ENCODE results near the gene ERC2. TPM values are rescaled to one million over a fixed set of nuclear protein-coding genes. Genes with fewer than 3 reads are reported as not detected.

Gene ERC2
- polyA plus RNA-seq, 3 donors from 2014 or later = not detected

- Mint-ChIP-seq H3K27me3 (ENCODE audit: low read depth in 3 of 3) (no peaks in the 10 kb centered on the region), H3K27ac (no peak overlapping the region), H3K36me3 (no peaks in the 10 kb centered on the region), H3K4me3 (no peak overlapping the region), H3K4me1 (no peaks in the 10 kb centered on the region), H3K9me3 (peaks cover 0 to 10% (median 4%) of the 10 kb centered on the region in 6 donors)
- DNase-seq = no peak
Observed at GRCh38 chr3:55909373-55909772, 558.9 kb downstream of the ERC2 start.

GRCh38 chr3:55907616-55908015 lies 560.7 kb downstream of the ERC2 start:
- Mint-ChIP-seq H3K36me3 (no peaks in the 10 kb centered on the region), H3K9me3 (peaks cover 0 to 7% (median 4%) of the 10 kb centered on the region in 6 donors), H3K27ac (no peak overlapping the region), H3K27me3 (ENCODE audit: low read depth in 3 of 3) (no peaks in the 10 kb centered on the region), H3K4me1 (no peaks in the 10 kb centered on the region), H3K4me3 (no peak overlapping the region)
- no peak for DNase-seq

GRCh38 chr3:55906896-55907295 lies 561.4 kb downstream of the ERC2 start:
- Mint-ChIP-seq H3K27ac (no peak overlapping the region), H3K27me3 (ENCODE audit: low read depth in 3 of 3) (peaks cover 0 to 1% (median 0%) of the 10 kb centered on the region in 3 donors), H3K9me3 (peaks cover 0 to 7% (median 4%) of the 10 kb centered on the region in 6 donors), H3K4me3 (no peak overlapping the region), H3K36me3 (no peaks in the 10 kb centered on the region), H3K4me1 (no peaks in the 10 kb centered on the region)
- no peak for DNase-seq

GRCh38 chr3:55904716-55905115 lies 563.6 kb downstream of the ERC2 start:
- DNase-seq = no peak
- Mint-ChIP-seq H3K4me1 (no peaks in the 10 kb centered on the region), H3K27me3 (ENCODE audit: low read depth in 3 of 3) (peaks cover 0 to 1% (median 0%) of the 10 kb centered on the region in 3 donors), H3K4me3 (no peak overlapping the region), H3K9me3 (peaks cover 0 to 7% (median 4%) of the 10 kb centered on the region in 6 donors), H3K36me3 (no peaks in the 10 kb centered on the region), H3K27ac (no peak overlapping the region)

GRCh38 chr3:55903680-55904079 lies 564.6 kb downstream of the ERC2 start:
- Mint-ChIP-seq H3K9me3 (peaks cover 0 to 7% (median 4%) of the 10 kb centered on the region in 6 donors), H3K27me3 (ENCODE audit: low read depth in 3 of 3) (peaks cover 0 to 1% (median 0%) of the 10 kb centered on the region in 3 donors), H3K4me3 (no peak overlapping the region), H3K27ac (no peak overlapping the region), H3K4me1 (no peaks in the 10 kb centered on the region), H3K36me3 (no peaks in the 10 kb centered on the region)
- DNase-seq = no peak

- no peaks in the 10 kb centered on the region for H3K36me3 Mint-ChIP-seq
- no peak overlapping the region for H3K4me3 Mint-ChIP-seq
- no peaks in the 10 kb centered on the region for H3K4me1 Mint-ChIP-seq
- no peak for DNase-seq
- H3K27me3 Mint-ChIP-seq (ENCODE audit: low read depth in 3 of 3) = peaks cover 0 to 2% (median 1%) of the 10 kb centered on the region in 3 donors
- no peak overlapping the region for H3K27ac Mint-ChIP-seq
- H3K9me3 Mint-ChIP-seq = peaks cover 0 to 7% (median 1%) of the 10 kb centered on the region in 6 donors
Observed at GRCh38 chr3:55902221-55902900, 565.9 kb downstream of the ERC2 start.

- Mint-ChIP-seq H3K9me3 (peaks cover 0 to 4% (median 0%) of the 10 kb centered on the region in 6 donors), H3K27ac (no peak overlapping the region), H3K36me3 (no peaks in the 10 kb centered on the region), H3K4me1 (no peaks in the 10 kb centered on the region), H3K27me3 (ENCODE audit: low read depth in 3 of 3) (peaks cover 0 to 2% (median 1%) of the 10 kb centered on the region in 3 donors), H3K4me3 (no peak overlapping the region)
- no peak for DNase-seq
Observed at GRCh38 chr3:55899887-55900286, 568.4 kb downstream of the ERC2 start.

GRCh38 chr3:55897573-55898224 lies 570.6 kb downstream of the ERC2 start:
- DNase-seq = no peak
- H3K4me3 Mint-ChIP-seq = no peak overlapping the region
- H3K4me1 Mint-ChIP-seq = no peaks in the 10 kb centered on the region
- no peaks in the 10 kb centered on the region for H3K36me3 Mint-ChIP-seq
- H3K27ac Mint-ChIP-seq = no peak overlapping the region
- H3K9me3 Mint-ChIP-seq = peaks cover 0 to 4% (median 0%) of the 10 kb centered on the region in 6 donors
- H3K27me3 Mint-ChIP-seq (ENCODE audit: low read depth in 3 of 3) = peaks cover 0 to 2% (median 1%) of the 10 kb centered on the region in 3 donors

- no peak overlapping the region for H3K4me3 Mint-ChIP-seq
- no peaks in the 10 kb centered on the region for H3K36me3 Mint-ChIP-seq
- DNase-seq = no peak
- no peak overlapping the region for H3K27ac Mint-ChIP-seq
- no peaks in the 10 kb centered on the region for H3K4me1 Mint-ChIP-seq
- peaks cover 0 to 4% (median 0%) of the 10 kb centered on the region in 6 donors for H3K9me3 Mint-ChIP-seq
- peaks cover 0 to 2% (median 0%) of the 10 kb centered on the region in 3 donors for H3K27me3 Mint-ChIP-seq (ENCODE audit: low read depth in 3 of 3)
Observed at GRCh38 chr3:55895897-55896566, 572.2 kb downstream of the ERC2 start.

GRCh38 chr3:55894605-55895004 lies 573.7 kb downstream of the ERC2 start:
- Mint-ChIP-seq H3K4me3 (no peak overlapping the region), H3K27ac (no peak overlapping the region), H3K27me3 (ENCODE audit: low read depth in 3 of 3) (peaks cover 0 to 2% (median 0%) of the 10 kb centered on the region in 3 donors), H3K4me1 (no peaks in the 10 kb centered on the region), H3K36me3 (no peaks in the 10 kb centered on the region), H3K9me3 (peaks cover 0 to 4% (median under 1%) of the 10 kb centered on the region in 6 donors)
- DNase-seq = no peak

- Mint-ChIP-seq H3K27me3 (ENCODE audit: low read depth in 3 of 3) (peaks cover 0 to 2% (median 0%) of the 10 kb centered on the region in 3 donors), H3K36me3 (no peaks in the 10 kb centered on the region), H3K27ac (no peak overlapping the region), H3K9me3 (peaks cover 0 to 4% (median under 1%) of the 10 kb centered on the region in 6 donors), H3K4me3 (no peak overlapping the region), H3K4me1 (no peaks in the 10 kb centered on the region)
- DNase-seq = no peak
Observed at GRCh38 chr3:55893045-55893664, 575.1 kb downstream of the ERC2 start.

GRCh38 chr3:55891106-55891505 lies 577.2 kb downstream of the ERC2 start:
- no peaks in the 10 kb centered on the region for H3K36me3 Mint-ChIP-seq
- no peaks in the 10 kb centered on the region for H3K27me3 Mint-ChIP-seq (ENCODE audit: low read depth in 3 of 3)
- no peak overlapping the region for H3K4me3 Mint-ChIP-seq
- H3K4me1 Mint-ChIP-seq = no peaks in the 10 kb centered on the region
- DNase-seq = no peak
- H3K9me3 Mint-ChIP-seq = peaks cover 0 to 2% (median under 1%) of the 10 kb centered on the region in 6 donors
- H3K27ac Mint-ChIP-seq = no peak overlapping the region

GRCh38 chr3:55888282-55888885 lies 579.9 kb downstream of the ERC2 start:
- no peaks in the 10 kb centered on the region for H3K4me1 Mint-ChIP-seq
- H3K9me3 Mint-ChIP-seq = peaks cover 0 to 2% (median 0%) of the 10 kb centered on the region in 6 donors
- H3K4me3 Mint-ChIP-seq = no peak overlapping the region

More at GRCh38 chr3:55888282-55888885, 579.9 kb downstream of the ERC2 start:
- no peak for DNase-seq
- Mint-ChIP-seq H3K36me3 (no peaks in the 10 kb centered on the region), H3K27ac (no peak overlapping the region), H3K27me3 (ENCODE audit: low read depth in 3 of 3) (peaks cover 0 to 1% (median 0%) of the 10 kb centered on the region in 3 donors)
